T-helper 22 cell (primary cell): ENCODE results near the gene MAP7D3.
"Not testable (repeated sequence)": the region's sequence is repeated elsewhere in the genome, so short reads cannot be mapped to it uniquely, and the experiment has no call there.

Experiments used
- DNase-seq: peaks from one replicate; pipeline ENCODE4 v3.0.0-alpha.2; 2020; ENCODE audit warnings: low read depth

Gene MAP7D3

GRCh38 chrX:136182414-136182813 is 68.8 kb downstream of the MAP7D3 start:
- no peak for DNase-seq

- no peak for DNase-seq
Observed at GRCh38 chrX:136179133-136179532, 72.1 kb downstream of the MAP7D3 start.

GRCh38 chrX:136176399-136176825 is 74.8 kb downstream of the MAP7D3 start:
- DNase-seq, result no peak

DNA sequence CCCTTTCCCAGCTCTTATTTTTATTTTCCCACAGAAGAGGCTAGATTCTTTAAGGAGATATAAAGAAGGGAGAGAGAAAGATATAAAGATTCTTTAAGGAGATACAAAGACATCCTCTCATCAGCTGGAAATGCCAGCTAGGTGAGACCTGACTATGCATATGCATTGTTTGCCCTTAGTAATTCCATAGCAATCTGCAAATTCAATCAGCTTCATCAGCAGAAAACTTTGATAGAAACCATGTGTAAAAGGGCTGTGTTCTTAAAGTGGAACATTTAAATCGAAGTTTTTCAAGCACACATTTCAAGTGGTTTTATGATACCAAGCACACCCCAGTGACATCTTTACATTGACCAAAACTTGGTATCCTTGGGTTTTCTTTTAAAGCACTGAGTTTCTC is 79.8 kb downstream of the MAP7D3 start:
- DNase-seq, result no peak

GRCh38 chrX:136170139-136170800 is 80.9 kb downstream of the MAP7D3 start:
- DNase-seq, result no peak

- DNase-seq, result no peak
Observed at GRCh38 chrX:136168929-136169735, 82.1 kb downstream of the MAP7D3 start.

DNA sequence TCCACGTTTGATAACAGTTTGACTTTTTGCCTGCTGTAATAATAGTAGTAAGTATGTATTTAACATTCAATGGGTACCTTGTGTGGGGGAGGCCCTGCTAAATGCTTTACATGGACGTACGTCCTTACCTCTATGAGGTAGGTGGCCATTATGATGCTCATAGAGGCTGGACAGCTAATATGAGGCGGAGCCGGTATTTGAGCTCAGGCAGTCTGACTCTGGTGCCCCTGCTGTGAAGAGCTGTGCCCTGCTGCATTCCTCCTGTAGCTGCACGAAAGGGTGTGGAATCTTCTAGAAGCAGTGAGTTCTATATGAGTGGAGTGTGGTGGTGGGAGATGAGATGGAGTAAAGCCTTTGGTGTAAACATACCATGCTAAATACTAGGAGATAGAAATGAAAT is 83.2 kb downstream of the MAP7D3 start:
- not testable (repeated sequence) for DNase-seq

DNA sequence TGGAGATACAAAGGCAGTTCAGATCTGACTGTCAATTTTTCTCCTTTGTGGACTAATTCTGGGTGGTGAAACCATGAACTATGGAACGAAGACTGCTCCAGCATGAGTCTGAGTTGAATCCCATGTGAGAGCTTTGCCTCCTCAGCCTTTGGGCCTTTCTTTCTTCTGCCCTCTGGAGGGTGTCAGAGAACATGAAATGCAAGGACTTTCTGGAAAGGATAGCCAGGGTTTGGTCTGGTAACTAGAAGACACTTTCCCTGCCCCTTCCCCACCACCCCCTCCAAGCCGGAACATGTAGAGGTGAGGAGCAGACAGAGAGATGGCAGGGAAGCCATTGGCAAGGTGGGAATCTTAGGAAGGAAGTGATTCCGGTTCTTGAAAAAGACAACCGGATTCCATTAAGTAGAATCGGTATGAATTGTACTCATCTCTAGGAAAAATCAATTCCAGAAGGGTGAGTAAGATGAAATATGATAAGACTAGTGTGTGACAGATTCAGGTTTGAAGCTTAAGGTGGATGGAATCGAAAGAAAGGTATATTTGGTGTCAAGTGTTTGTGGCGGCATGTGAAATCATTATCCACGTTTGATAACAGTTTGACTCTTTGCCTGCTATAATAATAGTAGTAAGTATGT is 84.9 kb downstream of the MAP7D3 start:
- no peak for DNase-seq

- no peak for DNase-seq
Observed at GRCh38 chrX:136165406-136165805, 85.8 kb downstream of the MAP7D3 start.

DNA sequence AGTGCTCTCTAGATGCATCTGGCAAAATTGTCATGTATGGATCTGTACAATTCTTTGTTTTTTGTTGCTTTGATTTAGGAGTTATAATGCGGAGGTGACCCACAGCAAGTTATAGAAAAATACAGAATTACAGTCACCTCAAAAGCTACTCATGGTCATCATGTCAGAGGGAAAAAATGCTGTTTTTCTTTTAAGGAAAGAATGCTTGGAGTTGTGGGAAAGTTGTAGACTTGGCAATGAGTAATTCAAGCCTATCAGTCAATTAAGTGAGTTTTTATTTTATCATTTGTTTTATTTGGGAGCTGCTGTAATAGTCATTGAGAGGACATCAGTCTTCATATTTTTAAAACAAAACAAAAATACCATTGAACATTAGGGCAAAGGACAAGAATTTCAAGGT is 87.5 kb downstream of the MAP7D3 start:
- no peak for DNase-seq
